B cell (primary cell): ENCODE measurements around the gene PLCXD1. TPM values are rescaled to one million over a fixed set of nuclear protein-coding genes. Genes with fewer than 3 reads are reported as not detected.

Experiments
- ATAC-seq: fragments of 200-7000 bp; cut with Tn5 transposase; one replicate; pipeline ENCODE4 v1.10.0; 2021; ENCODE audit warnings: low read depth, mild to moderate bottlenecking, moderate number of reproducible peaks, moderate library complexity
- CTCF ChIA-PET: fragments of 350-600 bp; sonication (Branson Sonifier 250); formaldehyde crosslinking; loops from one replicate; lab custom pipeline; 2021; ENCODE audit warnings: antibody characterized with exemption, inconsistent platforms; lab: Charles Lee
- POLR2A ChIA-PET: fragments of 350-600 bp; sonication (Branson Sonifier 250); formaldehyde crosslinking; loops from one replicate; lab custom pipeline; 2021; ENCODE audit warnings: antibody characterized with exemption; lab: Charles Lee
- DNase-seq: peaks from one replicate; pipeline ENCODE4 v3.0.0; 2013
- H2AFZ ChIP-seq: 2 replicates; pipeline ENCODE4 v1.6.1; 2012; ENCODE audit warnings: mild to moderate bottlenecking, low read depth, low read length; ENCODE audit not compliant: insufficient read depth, poor library complexity, severe bottlenecking
- H3K27ac ChIP-seq, 2 donors: 1 replicate in 1 of 2; 2 replicates in 1 of 2; pipeline ENCODE4 v1.5.1; 2012 to 2013; ENCODE audit warnings: low read length in 2 of 2, mild to moderate bottlenecking in 2 of 2, moderate library complexity in 1 of 2
- H3K27me3 ChIP-seq, 4 experiments: fragments of 200-600 bp in 1 of 4; sonication (generic) in 1 of 4; replicated peaks in 1 of 4; 1 replicate in 2 of 4; 2 replicates in 2 of 4; pipeline versions ENCODE4 v1.6.1 to v1.7.0; 2013 to 2016; ENCODE audit warnings: low read length in 3 of 4, mild to moderate bottlenecking in 2 of 4, mixed read lengths in 1 of 4, moderate library complexity in 1 of 4; ENCODE audit not compliant: insufficient read depth in 4 of 4, control insufficient read depth in 3 of 4; ENCODE audit errors: control extremely low read depth in 1 of 4
- H3K36me3 ChIP-seq, 2 experiments: replicated peaks in 1 of 2; 1 replicate in 1 of 2; 2 replicates in 1 of 2; pipeline versions ENCODE4 v1.6.1 to v1.7.1; 2013; ENCODE audit warnings: low read length in 1 of 2; ENCODE audit not compliant: insufficient read depth in 2 of 2, control insufficient read depth in 1 of 2; ENCODE audit errors: control extremely low read depth in 1 of 2, extremely low read depth in 1 of 2
- H3K4me1 ChIP-seq, 2 donors: fragments of 200-600 bp in 1 of 2; sonication (generic) in 1 of 2; 1 replicate in 1 of 2; 2 replicates in 1 of 2; pipeline versions ENCODE4 v1.5.1 to v1.6.1; 2013 to 2017; ENCODE audit warnings: low read length in 2 of 2; ENCODE audit not compliant: control insufficient read depth in 2 of 2, insufficient read depth in 2 of 2
- H3K4me2 ChIP-seq: replicated peaks from 2 replicates; pipeline ENCODE3; 2012; ENCODE audit warnings: mild to moderate bottlenecking, low read depth, low read length; ENCODE audit not compliant: poor library complexity, severe bottlenecking
- H3K4me3 ChIP-seq, 5 experiments: fragments of 200-600 bp in 1 of 5; sonication (generic) in 1 of 5; 1 replicate in 3 of 5; 2 replicates in 2 of 5; pipeline versions ENCODE4 v1.5.1 to v1.7.0; 2011 to 2016; ENCODE audit warnings: low read length in 4 of 5, mild to moderate bottlenecking in 4 of 5, low read depth in 2 of 5, control low read depth in 1 of 5, moderate library complexity in 1 of 5; ENCODE audit not compliant: insufficient read depth in 1 of 5; ENCODE audit errors: control extremely low read depth in 1 of 5, extremely low read depth in 1 of 5
- H3K79me2 ChIP-seq: fragments of 200-600 bp; sonication (generic); one replicate; pipeline ENCODE4 v1.6.0; 2016; ENCODE audit warnings: low read length; ENCODE audit not compliant: control insufficient read depth, insufficient read depth
- H3K9ac ChIP-seq: fragments of 200-600 bp; sonication (generic); 2 replicates; pipeline ENCODE4 v1.6.1; 2017; ENCODE audit warnings: mild to moderate bottlenecking, low read length, moderate library complexity
- H3K9me3 ChIP-seq, 3 donors: one replicate each; pipeline versions ENCODE4 v1.6.1 to v1.7.1; 2013; ENCODE audit warnings: low read length in 2 of 3; ENCODE audit not compliant: control insufficient read depth in 2 of 3, insufficient read depth in 1 of 3; ENCODE audit errors: control extremely low read depth in 1 of 3
- H4K20me1 ChIP-seq: 2 replicates; pipeline ENCODE4 v1.6.0; 2012; ENCODE audit warnings: mild to moderate bottlenecking, low read length; ENCODE audit not compliant: insufficient read depth, control insufficient read depth, poor library complexity, severe bottlenecking
- H3K27ac Mint-ChIP-seq: one replicate; pipeline ENCODE4 v1.8.0; 2021; ENCODE audit warnings: mixed read lengths
- H3K27me3 Mint-ChIP-seq: one replicate; pipeline ENCODE4 v1.8.0; 2021; ENCODE audit warnings: mixed read lengths
- H3K4me1 Mint-ChIP-seq: one replicate; pipeline ENCODE4 v1.8.0; 2021; ENCODE audit warnings: mixed read lengths
- H3K4me3 Mint-ChIP-seq: one replicate; pipeline ENCODE4 v1.8.0; 2021; ENCODE audit warnings: mixed read lengths
- H3K9me3 Mint-ChIP-seq: one replicate; pipeline ENCODE4 v1.8.0; 2022; ENCODE audit warnings: mixed read lengths; ENCODE audit not compliant: insufficient read depth
- EZH2 ChIP-seq: IDR thresholded peaks from 2 replicates; pipeline ENCODE4 v1.6.1; 2012; ENCODE audit warnings: borderline replicate concordance, low read depth, mild to moderate bottlenecking, moderate library complexity, low read length; ENCODE audit not compliant: insufficient read depth, poor library complexity, severe bottlenecking
- WGBS: methylation state at CpG from one replicate; pipeline ENCODE4 v1.1.5; 2013; ENCODE audit warnings: missing lambda C conversion rate; ENCODE audit not compliant: insufficient coverage; 5-methylcytosine and 5-hydroxymethylcytosine counted together
- intact Hi-C: fragments of 100-400 bp; cut with micrococcal nuclease; formaldehyde crosslinking; loops from one replicate; pipeline ENCODE4 v1.10.0; 2022
- polyA plus RNA-seq: library from polyadenylated mRNA; depleted of rRNA; stranded (reverse); fragments of >200 nt; gene quantifications from 2 replicates; pipeline ENCODE4 v1.2.3, GENCODE V29; 2012
- total RNA-seq, 2 donors: library from RNA; stranded (reverse); fragments of 120-200 nt in 1 of 2; gene quantifications; 1 replicate in 1 of 2; 2 replicates in 1 of 2; pipeline versions ENCODE4 v1.2.3 to v1.2.4, GENCODE V29; 2013 to 2022
- TF ChIP-seq, protein P1 (sequence below): fragments of 200-600 bp; IDR thresholded peaks from one replicate; pipeline ENCODE4 v1.8.0; 2022; ENCODE audit warnings: antibody characterized with exemption, mild to moderate bottlenecking

Gene PLCXD1
- total and polyA plus RNA-seq, 2 donors (not counting 1 experiment from before 2014, with no cell fraction given), result 30.4 to 38.5 TPM

DNA sequence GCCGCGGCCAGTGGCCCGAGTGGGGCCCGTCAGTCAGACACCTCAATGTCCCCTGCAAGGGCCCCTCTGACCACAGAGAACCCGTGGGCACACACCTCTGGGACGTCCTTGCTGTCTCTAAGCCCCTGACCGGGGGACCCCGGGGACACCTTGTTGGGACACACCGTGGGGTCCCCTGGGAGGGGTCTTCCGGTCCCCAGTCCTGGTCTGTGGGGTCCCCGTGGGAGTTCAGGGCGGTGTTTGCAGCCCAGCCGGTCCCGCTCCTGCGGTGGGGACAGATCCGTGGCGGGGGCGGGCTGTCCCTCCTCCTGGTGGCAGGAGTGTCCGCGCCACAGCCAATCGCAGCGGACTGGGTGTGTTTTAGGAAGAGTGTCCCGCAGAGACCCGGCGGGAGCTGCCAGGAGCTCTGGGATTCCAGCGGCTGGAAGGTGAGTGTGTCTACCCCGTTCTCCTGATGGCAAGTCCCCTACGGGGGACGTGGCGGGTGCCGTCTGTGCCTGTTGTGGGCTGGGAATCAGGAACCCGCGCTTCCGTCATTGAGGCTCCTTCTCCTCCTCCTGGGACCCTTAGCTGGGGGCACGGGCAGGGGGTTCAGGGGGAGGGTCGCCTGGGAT, 5.1 kb upstream of the PLCXD1 start:
- Histone ChIP-seq H3K4me3 (peak overlapping the region; percentile 28 to 75 (median 56)), H3K27me3 (peaks cover 0 to 22% (median 0%) of the 10 kb centered on the region in 4 experiments), H3K4me1 (peaks cover 19 to 24% of the 10 kb centered on the region in 2 donors), H3K27ac (no peak overlapping the region), H3K4me2 (peak overlapping the region; percentile 99), H3K79me2 (no peaks in the 10 kb centered on the region), H4K20me1 (no peaks in the 10 kb centered on the region), H3K9me3 (no peaks in the 10 kb centered on the region), H3K9ac (peak overlapping the region; percentile 74), H3K36me3 (no peaks in the 10 kb centered on the region), H2AFZ (peak overlapping the region; percentile 85)
- H3K9me3 Mint-ChIP-seq, result no peaks in the 10 kb centered on the region
- H3K27me3 Mint-ChIP-seq, result no peaks in the 10 kb centered on the region
- peaks cover 18% of the 10 kb centered on the region for H3K4me1 Mint-ChIP-seq
- under 1% methylated on average over 34 of the region's 36 CpGs for WGBS
- DNase-seq, result peak; percentile 56
- ATAC-seq, result peak; percentile 74
- intact Hi-C loops, result no loop called here
- H3K27ac Mint-ChIP-seq, result peak overlapping the region; percentile 50
- H3K4me3 Mint-ChIP-seq, result peak overlapping the region; percentile 87
- TF ChIP-seq, protein P1, sequence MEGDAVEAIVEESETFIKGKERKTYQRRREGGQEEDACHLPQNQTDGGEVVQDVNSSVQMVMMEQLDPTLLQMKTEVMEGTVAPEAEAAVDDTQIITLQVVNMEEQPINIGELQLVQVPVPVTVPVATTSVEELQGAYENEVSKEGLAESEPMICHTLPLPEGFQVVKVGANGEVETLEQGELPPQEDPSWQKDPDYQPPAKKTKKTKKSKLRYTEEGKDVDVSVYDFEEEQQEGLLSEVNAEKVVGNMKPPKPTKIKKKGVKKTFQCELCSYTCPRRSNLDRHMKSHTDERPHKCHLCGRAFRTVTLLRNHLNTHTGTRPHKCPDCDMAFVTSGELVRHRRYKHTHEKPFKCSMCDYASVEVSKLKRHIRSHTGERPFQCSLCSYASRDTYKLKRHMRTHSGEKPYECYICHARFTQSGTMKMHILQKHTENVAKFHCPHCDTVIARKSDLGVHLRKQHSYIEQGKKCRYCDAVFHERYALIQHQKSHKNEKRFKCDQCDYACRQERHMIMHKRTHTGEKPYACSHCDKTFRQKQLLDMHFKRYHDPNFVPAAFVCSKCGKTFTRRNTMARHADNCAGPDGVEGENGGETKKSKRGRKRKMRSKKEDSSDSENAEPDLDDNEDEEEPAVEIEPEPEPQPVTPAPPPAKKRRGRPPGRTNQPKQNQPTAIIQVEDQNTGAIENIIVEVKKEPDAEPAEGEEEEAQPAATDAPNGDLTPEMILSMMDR, result no peak
- TF ChIP-seq EZH2, result no peak
- ChIA-PET POLR2A (no interaction called here), CTCF (no interaction called here)

GRCh38 chrX:276581-277201, 4.5 kb upstream of the PLCXD1 start:
- peak overlapping the region; percentile 87 for H3K4me3 Mint-ChIP-seq
- H3K27ac ChIP-seq, result peak overlapping the region in 1 of 2 donors; percentile 18
- 2% methylated on average over 45 of the region's 49 CpGs for WGBS
- peak overlapping the region; percentile 74 for H3K9ac ChIP-seq
- POLR2A ChIA-PET, result no interaction called here
- peaks cover 19 to 24% of the 10 kb centered on the region in 2 donors for H3K4me1 ChIP-seq
- no peaks in the 10 kb centered on the region for H3K36me3 ChIP-seq
- H4K20me1 ChIP-seq, result no peaks in the 10 kb centered on the region
- no peak for TF ChIP-seq EZH2
- TF ChIP-seq, protein P1, result no peak
- peak; percentile 46 for ATAC-seq
- H3K27ac Mint-ChIP-seq, result peak overlapping the region; percentile 50
- CTCF ChIA-PET, result no interaction called here
- peak overlapping the region; percentile 85 for H2AFZ ChIP-seq
- DNase-seq, result peak; percentile 38
- H3K79me2 ChIP-seq, result no peaks in the 10 kb centered on the region
- intact Hi-C loops, result no loop called here
- peak overlapping the region; percentile 99 for H3K4me2 ChIP-seq
- no peaks in the 10 kb centered on the region for H3K9me3 Mint-ChIP-seq
- peaks cover 23% of the 10 kb centered on the region for H3K4me1 Mint-ChIP-seq
- H3K9me3 ChIP-seq, result no peaks in the 10 kb centered on the region
- H3K27me3 Mint-ChIP-seq, result no peaks in the 10 kb centered on the region
- H3K27me3 ChIP-seq, result peaks cover 0 to 22% (median 0%) of the 10 kb centered on the region in 4 experiments
- H3K4me3 ChIP-seq, result peak overlapping the region; percentile 28 to 75 (median 56)
